Ovary (tissue), 3 donors: ENCODE results near the gene LEKR1.

Experiments used
- EP300 ChIP-seq: sonication (generic); formaldehyde crosslinking; IDR thresholded peaks from one replicate; pipeline ENCODE4 v1.6.1; 2017; ENCODE audit warnings: antibody characterized with exemption
- POLR2A ChIP-seq: fragments of 450-650 bp; IDR thresholded peaks from one replicate; pipeline ENCODE4 v1.6.1; 2017; ENCODE audit warnings: antibody characterized with exemption, mild to moderate bottlenecking, moderate library complexity
- TF ChIP-seq, protein P1 (sequence below), 3 donors: fragments of 450-650 bp in 2 of 3; fragments of 200-600 bp in 1 of 3; IDR thresholded peaks; one replicate each; pipeline versions ENCODE4 v1.5.1 to v1.8.0; 2016 to 2022; ENCODE audit warnings: antibody characterized with exemption in 3 of 3, mild to moderate bottlenecking in 1 of 3
- donor health status: DM: no; HTN: no; CAD: no.

DNA sequence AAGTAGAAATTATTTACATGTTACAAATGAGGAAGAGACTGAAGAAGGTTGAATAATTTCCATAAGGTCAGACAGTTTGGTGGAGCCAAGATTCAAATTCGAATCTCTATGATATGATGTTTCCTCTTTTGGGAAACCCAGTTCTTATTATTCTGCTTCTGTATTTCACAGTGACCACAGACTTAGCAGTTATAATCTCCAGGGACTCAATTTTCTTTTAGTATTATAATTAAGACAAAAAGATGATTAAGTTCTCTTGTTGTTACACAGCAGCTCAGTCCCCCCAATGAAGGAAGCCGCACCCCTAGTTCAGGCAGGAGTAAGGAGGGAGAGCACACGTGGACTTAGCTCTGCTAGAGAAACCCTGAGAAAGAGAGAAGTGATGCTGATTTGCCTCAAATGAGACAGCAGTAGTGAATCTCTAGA, 203.2 kb downstream of the LEKR1 start:
- TF ChIP-seq POLR2A (no peak), EP300 (no peak)
- TF ChIP-seq, protein P1, sequence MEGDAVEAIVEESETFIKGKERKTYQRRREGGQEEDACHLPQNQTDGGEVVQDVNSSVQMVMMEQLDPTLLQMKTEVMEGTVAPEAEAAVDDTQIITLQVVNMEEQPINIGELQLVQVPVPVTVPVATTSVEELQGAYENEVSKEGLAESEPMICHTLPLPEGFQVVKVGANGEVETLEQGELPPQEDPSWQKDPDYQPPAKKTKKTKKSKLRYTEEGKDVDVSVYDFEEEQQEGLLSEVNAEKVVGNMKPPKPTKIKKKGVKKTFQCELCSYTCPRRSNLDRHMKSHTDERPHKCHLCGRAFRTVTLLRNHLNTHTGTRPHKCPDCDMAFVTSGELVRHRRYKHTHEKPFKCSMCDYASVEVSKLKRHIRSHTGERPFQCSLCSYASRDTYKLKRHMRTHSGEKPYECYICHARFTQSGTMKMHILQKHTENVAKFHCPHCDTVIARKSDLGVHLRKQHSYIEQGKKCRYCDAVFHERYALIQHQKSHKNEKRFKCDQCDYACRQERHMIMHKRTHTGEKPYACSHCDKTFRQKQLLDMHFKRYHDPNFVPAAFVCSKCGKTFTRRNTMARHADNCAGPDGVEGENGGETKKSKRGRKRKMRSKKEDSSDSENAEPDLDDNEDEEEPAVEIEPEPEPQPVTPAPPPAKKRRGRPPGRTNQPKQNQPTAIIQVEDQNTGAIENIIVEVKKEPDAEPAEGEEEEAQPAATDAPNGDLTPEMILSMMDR (IDR thresholded peaks at IDR 0.05) = no peak
